HUES48 (cell line): Measurements from ENCODE around the gene ITGB3BP.
"Not testable (repeated sequence)": the region's sequence is repeated elsewhere in the genome, so short reads cannot be mapped to it uniquely, and the experiment has no call there.

Source experiments
- H3K27ac ChIP-seq: one replicate; pipeline ENCODE4 v1.7.0; 2013; ENCODE audit warnings: low read depth, low read length, inconsistent platforms
- H3K27me3 ChIP-seq: 2 replicates; pipeline ENCODE4 v1.6.1; 2013; ENCODE audit warnings: mild to moderate bottlenecking, low read length; ENCODE audit not compliant: control insufficient read depth, insufficient read depth
- H3K36me3 ChIP-seq: 2 replicates; pipeline ENCODE4 v1.6.1; 2013; ENCODE audit warnings: low read length; ENCODE audit not compliant: control insufficient read depth, insufficient read depth
- H3K4me1 ChIP-seq: 2 replicates; pipeline ENCODE4 v1.6.1; 2013; ENCODE audit warnings: mild to moderate bottlenecking, low read length; ENCODE audit not compliant: control insufficient read depth, insufficient read depth
- H3K4me3 ChIP-seq: 2 replicates; pipeline ENCODE4 v1.5.1; 2013; ENCODE audit warnings: mild to moderate bottlenecking, low read depth, low read length
- H3K9ac ChIP-seq: 2 replicates; pipeline ENCODE4 v1.6.1; 2013; ENCODE audit warnings: mild to moderate bottlenecking, low read depth, low read length, moderate library complexity
- H3K9me3 ChIP-seq: 2 replicates; pipeline ENCODE4 v1.6.1; 2013; ENCODE audit warnings: low read length; ENCODE audit not compliant: control insufficient read depth, insufficient read depth

ITGB3BP gene, protein sequence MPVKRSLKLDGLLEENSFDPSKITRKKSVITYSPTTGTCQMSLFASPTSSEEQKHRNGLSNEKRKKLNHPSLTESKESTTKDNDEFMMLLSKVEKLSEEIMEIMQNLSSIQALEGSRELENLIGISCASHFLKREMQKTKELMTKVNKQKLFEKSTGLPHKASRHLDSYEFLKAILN

DNA sequence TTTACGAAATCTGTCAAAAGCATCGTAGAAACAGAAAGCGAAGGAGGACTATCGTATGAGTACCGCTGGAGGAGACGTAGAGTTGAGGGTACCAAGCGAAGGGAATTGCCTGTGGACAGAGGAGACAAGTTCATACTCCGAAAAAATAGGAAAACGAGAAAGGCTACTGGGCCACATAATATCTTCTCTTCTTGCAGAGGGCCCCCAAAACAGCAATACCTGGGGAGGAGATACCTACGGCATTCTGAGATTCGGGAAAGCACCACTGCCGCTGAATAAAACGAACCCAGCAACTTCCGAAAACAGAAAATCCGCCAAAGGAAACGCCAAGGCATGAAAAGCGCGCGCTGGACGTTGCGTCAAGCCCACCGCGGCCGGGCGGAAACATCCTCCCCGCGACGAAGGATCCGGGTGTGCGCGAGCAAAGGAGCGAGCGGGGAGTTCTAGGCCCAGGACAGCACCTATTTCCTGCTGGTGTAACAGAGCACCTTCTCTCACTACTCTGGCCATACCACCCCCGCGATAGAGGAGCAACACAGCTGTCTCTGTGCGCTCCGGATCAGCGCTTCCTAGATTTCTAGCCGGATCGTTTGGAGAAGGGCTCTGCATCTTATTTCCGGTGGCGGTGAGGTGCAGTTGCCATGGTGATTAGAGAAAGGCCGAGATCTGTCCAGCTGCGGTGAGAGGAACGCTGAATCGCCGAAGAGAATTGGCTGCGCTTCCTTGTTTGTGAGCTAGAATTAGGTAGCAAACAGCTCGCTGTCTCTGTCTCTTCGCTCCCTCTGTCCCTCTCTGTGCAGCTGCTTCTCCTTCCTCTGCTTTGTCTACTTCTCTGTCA, at the start of gene ITGB3BP, which contains the start of gene EFCAB7:
Gene ITGB3BP (minus strand): TSS at position 335 of the 838 bp plus-strand sequence. CDS start 92 bp downstream, at position 243.
Gene EFCAB7 (plus strand): TSS at position 635 of the 838 bp plus-strand sequence. CDS start 2,048 bp downstream, outside the sequence.
- H3K27me3 ChIP-seq: no peaks in the 10 kb centered on the region
- H3K4me1 ChIP-seq: peaks cover 10% of the 10 kb centered on the region
- H3K27ac ChIP-seq: peak within 1 kb of the TSS; percentile 96
- H3K9me3 ChIP-seq: no peaks in the 10 kb centered on the region
- H3K9ac ChIP-seq: peak within 1 kb of the TSS; percentile 72
- peak within 1 kb of the TSS; percentile 81 for H3K4me3 ChIP-seq
- H3K36me3 ChIP-seq: no peaks in the 10 kb centered on the region

DNA sequence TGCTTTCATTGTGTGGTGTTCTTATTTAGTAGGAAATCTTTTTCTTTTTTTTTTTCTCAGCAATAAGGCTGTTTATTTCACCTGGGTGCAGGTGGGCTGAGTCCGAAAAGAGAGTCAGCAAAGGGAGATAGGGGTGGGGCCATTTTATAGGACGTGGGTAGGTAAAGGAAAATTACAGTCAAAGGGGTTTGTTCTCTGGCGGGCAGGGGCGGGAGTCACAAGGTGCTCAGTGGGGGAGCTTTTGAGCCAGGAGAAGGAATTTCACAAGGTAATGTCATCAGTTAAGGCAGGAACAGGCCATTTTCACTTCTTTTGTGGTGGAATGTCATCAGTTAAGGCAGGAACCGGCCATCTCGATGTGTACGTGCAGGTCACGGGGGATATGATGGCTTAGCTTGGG, 49.7 kb upstream of the ITGB3BP start:
- not testable (repeated sequence) for H3K9ac ChIP-seq

DNA sequence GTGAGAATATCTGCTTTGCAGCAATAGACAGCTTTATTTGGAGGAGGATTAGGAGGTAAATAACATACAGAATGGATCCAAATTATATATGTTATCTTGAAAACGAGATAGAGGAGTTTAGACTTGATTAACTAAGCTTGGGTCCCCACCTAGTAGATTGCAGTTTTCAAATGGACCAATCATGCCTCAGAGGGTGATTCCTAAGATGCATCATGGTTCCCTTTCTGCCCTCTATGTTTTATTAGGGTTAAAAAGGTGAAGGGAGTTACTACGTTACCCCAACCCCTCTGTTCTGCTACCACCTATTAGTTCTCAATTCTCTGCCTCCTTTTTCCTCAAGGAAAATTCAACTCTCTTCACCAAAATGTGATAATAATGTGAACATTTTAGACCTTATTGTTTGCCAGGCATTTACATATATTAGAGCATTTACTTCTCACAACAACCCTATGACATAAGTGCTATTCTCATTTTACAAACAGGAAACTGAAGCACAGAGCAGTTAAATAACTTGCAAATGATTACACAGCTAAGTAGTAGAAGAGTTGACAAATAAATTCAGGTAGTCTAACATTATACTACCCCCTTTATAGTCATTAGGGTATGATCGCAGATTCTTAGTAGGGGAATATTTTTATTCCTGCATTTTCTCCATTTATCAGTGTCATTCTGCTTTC, 46.8 kb upstream of the ITGB3BP start:
- Histone ChIP-seq H3K36me3 (no peaks in the 10 kb centered on the region), H3K4me3 (no peak overlapping the region), H3K9ac (no peak overlapping the region)

More for the DNA sequence above, 49.7 kb upstream of the ITGB3BP start:
- Histone ChIP-seq H3K27ac (peak overlapping the region; percentile 65), H3K4me1 (peaks cover 45% of the 10 kb centered on the region)
- H3K36me3 ChIP-seq, H3K4me3 ChIP-seq, H3K9me3 ChIP-seq, H3K27me3 ChIP-seq: not testable (repeated sequence)

DNA sequence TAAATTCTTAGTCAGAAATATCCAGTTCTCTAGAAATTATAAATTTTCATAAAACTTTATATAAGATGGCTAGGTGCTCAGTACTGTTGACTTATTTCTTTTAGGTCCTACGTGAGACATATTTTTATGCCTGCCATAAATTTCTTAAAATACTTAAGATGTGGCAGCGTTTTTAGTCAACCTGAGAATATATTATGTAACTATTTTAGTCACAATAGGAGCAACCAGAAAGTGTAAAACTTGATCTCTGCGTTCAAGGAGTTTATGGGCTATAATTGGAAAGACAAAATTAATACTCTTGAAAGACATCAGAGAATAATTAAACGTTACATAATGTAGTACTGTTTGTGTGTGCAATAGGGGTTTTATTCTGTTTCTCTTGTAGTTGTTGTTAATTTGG, 46.0 kb upstream of the ITGB3BP start:
- no peak overlapping the region for H3K9ac ChIP-seq
- no peaks in the 10 kb centered on the region for H3K36me3 ChIP-seq
- H3K9me3 ChIP-seq: no peaks in the 10 kb centered on the region; the same call in 1 of the 2 replicates
- peaks cover 32% of the 10 kb centered on the region for H3K4me1 ChIP-seq
- H3K4me3 ChIP-seq: no peak overlapping the region
- no peaks in the 10 kb centered on the region for H3K27me3 ChIP-seq
- no peak overlapping the region for H3K27ac ChIP-seq

More for the DNA sequence above, 46.8 kb upstream of the ITGB3BP start:
- Histone ChIP-seq H3K27ac (no peak overlapping the region), H3K4me1 (peaks cover 37% of the 10 kb centered on the region), H3K9me3 (no peaks in the 10 kb centered on the region; the same call in 1 of the 2 replicates), H3K27me3 (no peaks in the 10 kb centered on the region)

DNA sequence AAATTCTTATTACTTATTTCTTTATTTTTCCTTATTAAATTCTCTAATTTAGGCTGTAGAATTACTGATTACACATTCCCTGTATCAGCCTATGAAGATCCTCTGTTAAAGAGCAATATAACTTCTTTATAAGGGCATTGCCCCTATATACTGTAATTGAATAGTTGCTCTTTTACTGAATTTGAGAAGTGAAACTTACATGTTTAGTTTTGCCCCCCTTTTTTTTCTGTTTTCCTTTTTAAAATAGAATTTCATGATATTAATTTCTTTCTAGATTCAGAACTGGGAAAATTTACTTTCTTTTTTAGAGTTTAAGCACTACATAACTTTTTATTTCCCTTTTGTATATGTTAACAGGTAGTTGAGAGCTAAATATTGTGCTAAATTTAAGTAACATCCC, 40.7 kb upstream of the ITGB3BP start:
- Histone ChIP-seq H3K27ac (no peak overlapping the region), H3K4me3 (no peak overlapping the region), H3K9me3 (no peaks in the 10 kb centered on the region; the same call in 1 of the 2 replicates), H3K4me1 (no peaks in the 10 kb centered on the region), H3K27me3 (no peaks in the 10 kb centered on the region), H3K9ac (no peak overlapping the region), H3K36me3 (no peaks in the 10 kb centered on the region)

DNA sequence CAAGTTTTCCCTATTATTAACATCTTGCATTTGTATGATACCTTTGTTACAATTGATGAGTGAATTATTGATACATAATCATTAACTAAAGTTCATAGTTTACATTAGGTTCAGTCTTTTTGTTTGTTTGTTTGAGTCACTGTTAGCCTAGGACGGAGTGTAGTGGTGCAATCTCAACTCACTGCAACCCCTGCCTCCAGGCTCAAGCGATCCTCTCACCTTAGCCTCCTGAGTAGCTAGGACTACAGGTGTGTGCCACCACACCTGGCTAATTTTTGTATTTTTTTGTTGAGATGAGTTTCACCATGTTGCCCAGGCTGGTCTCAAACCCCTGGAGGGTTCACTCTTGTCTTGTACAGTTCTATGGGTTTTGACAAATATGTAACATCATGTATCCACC, 36.3 kb upstream of the ITGB3BP start:
- no peaks in the 10 kb centered on the region for H3K9me3 ChIP-seq
- H3K27ac ChIP-seq: no peak overlapping the region
- no peaks in the 10 kb centered on the region for H3K27me3 ChIP-seq
- H3K36me3 ChIP-seq: no peaks in the 10 kb centered on the region
- H3K4me1 ChIP-seq: no peaks in the 10 kb centered on the region; the same call in 1 of the 2 replicates
- H3K9ac ChIP-seq: no peak overlapping the region
- no peak overlapping the region for H3K4me3 ChIP-seq

DNA sequence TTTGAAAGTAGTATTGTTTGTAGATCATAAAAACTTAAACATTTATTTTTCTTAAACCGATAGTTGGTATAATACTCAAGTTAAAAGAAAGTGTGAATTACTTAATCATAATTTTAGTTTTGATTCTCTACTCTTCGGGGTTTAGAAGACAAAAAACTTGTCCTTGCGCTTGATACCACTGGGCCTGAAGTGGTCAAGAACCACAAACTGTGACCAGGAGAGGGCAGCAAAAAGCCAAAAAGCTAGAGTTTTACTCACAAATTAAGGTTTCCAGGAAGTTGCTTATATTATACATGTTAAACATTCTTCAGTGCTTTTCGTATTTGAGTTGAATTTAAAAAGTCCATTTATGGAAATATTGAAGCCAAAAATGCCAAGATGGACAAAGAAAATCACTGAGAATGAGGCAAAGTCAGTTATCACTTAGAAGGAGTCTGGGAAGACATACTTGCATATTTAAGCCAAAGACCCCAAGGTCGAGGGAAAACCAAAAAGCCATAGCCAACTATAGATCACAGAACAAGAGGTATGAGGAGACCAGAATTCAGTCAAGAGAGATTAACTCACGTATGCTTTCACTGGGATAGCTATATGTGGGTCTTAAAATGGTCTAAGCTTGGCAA, 34.5 kb upstream of the ITGB3BP start:
- Histone ChIP-seq H3K27ac (no peak overlapping the region), H3K4me1 (no peaks in the 10 kb centered on the region; the same call in 1 of the 2 replicates), H3K9ac (no peak overlapping the region), H3K4me3 (no peak overlapping the region), H3K27me3 (no peaks in the 10 kb centered on the region), H3K36me3 (no peaks in the 10 kb centered on the region), H3K9me3 (no peaks in the 10 kb centered on the region)

DNA sequence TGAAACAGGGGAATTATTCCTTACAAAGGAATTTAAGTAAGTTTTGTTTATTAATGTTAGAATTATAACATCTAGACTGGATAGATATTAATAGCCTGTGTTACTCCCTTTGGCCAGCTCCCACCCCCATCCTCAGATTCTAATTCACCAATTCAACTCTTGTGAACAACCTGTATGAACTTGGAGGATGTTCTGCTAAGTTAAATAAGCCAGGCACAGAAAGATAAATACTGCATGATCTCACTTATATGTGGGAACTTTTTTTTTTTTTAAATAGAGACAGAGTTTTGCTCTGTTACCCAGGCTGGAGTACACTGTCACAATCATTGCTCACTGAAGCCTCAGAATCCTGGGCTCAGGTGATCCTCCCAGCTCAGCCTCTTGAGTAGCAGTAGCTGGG, 32.5 kb upstream of the ITGB3BP start:
- Histone ChIP-seq H3K27ac (no peak overlapping the region), H3K9me3 (no peaks in the 10 kb centered on the region), H3K9ac (no peak overlapping the region), H3K4me3 (no peak overlapping the region), H3K36me3 (no peaks in the 10 kb centered on the region), H3K27me3 (no peaks in the 10 kb centered on the region), H3K4me1 (no peaks in the 10 kb centered on the region; the same call in 1 of the 2 replicates)

DNA sequence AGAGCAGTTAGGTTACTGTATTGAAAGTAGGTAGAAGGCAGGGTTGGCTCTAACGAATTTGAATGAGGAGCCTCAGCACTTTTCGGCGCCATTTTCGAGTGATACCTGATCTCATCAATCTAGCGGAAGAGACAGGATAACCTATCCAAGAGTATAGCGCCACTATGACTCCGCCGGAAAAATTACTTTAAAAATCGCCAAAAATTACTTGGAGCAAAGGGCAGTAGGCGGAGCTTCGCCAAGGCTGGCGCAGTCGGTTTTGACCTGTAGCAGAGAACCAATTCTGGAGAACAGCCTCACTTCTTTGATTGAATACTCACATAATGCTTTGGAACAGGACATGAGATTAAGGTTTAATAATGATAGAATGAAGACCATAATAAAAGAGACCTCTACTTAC, 25.9 kb upstream of the ITGB3BP start:
- Histone ChIP-seq H3K9ac (no peak overlapping the region), H3K27me3 (no peaks in the 10 kb centered on the region), H3K27ac (no peak overlapping the region)

DNA sequence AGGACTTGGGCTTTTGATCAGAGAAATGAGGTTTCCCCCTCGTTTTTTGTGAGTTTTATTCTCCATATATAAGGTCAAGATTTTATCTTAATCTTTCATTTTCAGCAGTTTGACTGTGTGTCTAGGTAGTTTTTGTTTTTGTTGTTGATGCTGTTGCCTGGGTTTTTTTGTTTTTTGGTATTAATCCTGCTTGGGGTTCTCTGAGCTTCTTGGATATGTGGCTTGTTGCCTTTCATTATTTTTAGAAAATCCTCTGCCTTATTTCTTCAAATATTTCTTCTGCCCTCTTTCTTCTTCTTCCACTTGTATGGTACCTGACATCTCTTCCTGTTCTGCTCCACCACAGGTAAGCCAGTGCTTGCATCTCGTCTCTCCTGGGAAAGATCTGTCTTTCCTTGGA, 25.3 kb upstream of the ITGB3BP start:
- Histone ChIP-seq H3K9ac (no peak overlapping the region), H3K4me1 (no peaks in the 10 kb centered on the region), H3K36me3 (no peaks in the 10 kb centered on the region), H3K27ac (no peak overlapping the region), H3K9me3 (no peaks in the 10 kb centered on the region), H3K4me3 (no peak overlapping the region), H3K27me3 (no peaks in the 10 kb centered on the region)

More for the DNA sequence above, 25.9 kb upstream of the ITGB3BP start:
- H3K36me3 ChIP-seq: no peaks in the 10 kb centered on the region
- no peak overlapping the region for H3K4me3 ChIP-seq
- no peaks in the 10 kb centered on the region for H3K4me1 ChIP-seq
- H3K9me3 ChIP-seq: no peaks in the 10 kb centered on the region
